GM18870 (cell line): ENCODE data around the gene ZFYVE27.
A peak's percentile ranks its signal among the peaks of the same experiment; 100 is the strongest.
"Not testable (repeated sequence)": the region's sequence is repeated elsewhere in the genome, so short reads cannot be mapped to it uniquely, and the experiment has no call there.

Experiments
- ATAC-seq: cut with Tn5 transposase; IDR thresholded peaks from one replicate; pipeline ENCODE4 v1.9.1; 2021; ENCODE audit warnings: moderate library complexity; ENCODE audit not compliant: unreplicated experiment

ZFYVE27 gene

GRCh38 chr10:97736902-97737769 lies at the start of gene ZFYVE27:
ZFYVE27 (plus strand) TSS chr10:97737128; CDS start chr10:97738478, 1,350 bp downstream.
- ATAC-seq, result peak; percentile 80

GRCh38 chr10:97687785-97688781 lies 48.8 kb upstream of the ZFYVE27 start:
- ATAC-seq, result no peak

- ATAC-seq, result no peak
These were observed 47.3 kb upstream of the ZFYVE27 start for GRCh38 chr10:97689559-97690020.

GRCh38 chr10:97690133-97690532 lies 46.8 kb upstream of the ZFYVE27 start:
- no peak for ATAC-seq

GRCh38 chr10:97698072-97698655 lies 38.8 kb upstream of the ZFYVE27 start:
- ATAC-seq, result not testable (repeated sequence)

GRCh38 chr10:97701438-97702069 lies 35.4 kb upstream of the ZFYVE27 start:
- peak; percentile 76 for ATAC-seq

GRCh38 chr10:97703398-97704067 lies 33.4 kb upstream of the ZFYVE27 start:
- ATAC-seq, result no peak

- no peak for ATAC-seq
These were observed 32.6 kb upstream of the ZFYVE27 start for GRCh38 chr10:97704341-97704740.

- no peak for ATAC-seq
These were observed 31.8 kb upstream of the ZFYVE27 start for GRCh38 chr10:97705006-97705670.

GRCh38 chr10:97707134-97707861 lies 29.6 kb upstream of the ZFYVE27 start:
- ATAC-seq, result no peak

GRCh38 chr10:97708167-97708566 lies 28.8 kb upstream of the ZFYVE27 start:
- no peak for ATAC-seq

- ATAC-seq, result no peak
These were observed 27.7 kb upstream of the ZFYVE27 start for GRCh38 chr10:97708976-97709946.

- ATAC-seq, result no peak
These were observed 25.0 kb upstream of the ZFYVE27 start for GRCh38 chr10:97711640-97712572.

GRCh38 chr10:97713339-97713825 lies 23.5 kb upstream of the ZFYVE27 start, which contains the start of gene MARVELD1:
MARVELD1 (plus strand) TSS chr10:97713730; CDS start chr10:97713877, 147 bp downstream.
- no peak for ATAC-seq

GRCh38 chr10:97713826-97714400 lies 23.0 kb upstream of the ZFYVE27 start:
- ATAC-seq, result peak; percentile 58
